HG02981 (cell line): ENCODE measurements around the gene PTPRN2.
A peak's percentile ranks its signal among the peaks of the same experiment; 100 is the strongest.

Experiments
- ATAC-seq: cut with Tn5 transposase; IDR thresholded peaks from one replicate; pipeline ENCODE4 v1.9.1; 2021; ENCODE audit warnings: mild to moderate bottlenecking, moderate library complexity; ENCODE audit not compliant: unreplicated experiment

PTPRN2 gene

DNA sequence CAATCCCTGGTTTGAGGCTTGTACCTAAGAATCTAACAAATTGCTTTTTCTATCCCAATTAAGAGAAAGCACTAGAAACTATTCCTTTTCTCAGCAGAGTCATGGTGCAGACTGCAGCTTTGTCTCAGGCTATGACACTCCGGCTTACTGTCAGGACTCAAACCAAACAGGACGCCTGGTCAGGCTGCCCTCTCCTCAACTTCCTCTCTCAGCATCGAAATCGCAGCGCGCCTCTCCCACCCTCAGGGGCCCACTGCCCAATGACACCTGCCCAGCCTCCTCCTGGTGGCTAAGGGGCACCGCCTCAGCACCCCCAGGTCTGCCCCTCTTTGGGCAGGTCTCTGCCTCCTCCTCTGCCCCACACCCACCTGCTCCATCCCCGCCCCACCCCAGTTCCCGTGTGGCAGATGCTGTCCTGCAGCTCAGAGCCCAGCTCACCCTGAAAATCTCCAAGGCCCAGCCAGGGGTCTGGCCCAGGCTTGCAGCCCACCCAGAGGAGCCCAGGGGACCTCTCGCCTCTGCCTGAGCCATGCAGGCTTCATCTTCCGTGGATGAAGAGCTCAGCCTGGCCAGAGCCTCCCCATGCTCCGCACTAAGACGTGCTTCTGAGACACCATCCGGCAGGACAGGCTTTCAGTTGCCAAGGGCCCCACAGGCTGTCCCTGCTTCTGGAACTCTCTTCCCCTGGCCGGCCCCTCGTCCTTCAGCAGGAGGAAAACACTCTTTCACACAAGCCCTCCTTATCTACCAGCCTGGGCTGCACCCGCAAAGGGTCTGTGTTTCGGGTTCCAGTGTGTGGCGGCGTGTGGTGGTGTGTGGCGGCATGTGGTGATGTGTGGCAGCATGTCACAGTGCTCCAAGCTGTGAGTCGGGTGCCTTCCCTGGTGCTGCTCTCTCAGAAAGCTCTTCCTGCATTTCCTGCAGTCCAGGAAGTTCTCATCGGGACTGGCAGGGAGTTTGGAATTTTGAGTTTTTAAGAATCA lies 16.4 kb upstream of the PTPRN2 start:
- no peak for ATAC-seq

DNA sequence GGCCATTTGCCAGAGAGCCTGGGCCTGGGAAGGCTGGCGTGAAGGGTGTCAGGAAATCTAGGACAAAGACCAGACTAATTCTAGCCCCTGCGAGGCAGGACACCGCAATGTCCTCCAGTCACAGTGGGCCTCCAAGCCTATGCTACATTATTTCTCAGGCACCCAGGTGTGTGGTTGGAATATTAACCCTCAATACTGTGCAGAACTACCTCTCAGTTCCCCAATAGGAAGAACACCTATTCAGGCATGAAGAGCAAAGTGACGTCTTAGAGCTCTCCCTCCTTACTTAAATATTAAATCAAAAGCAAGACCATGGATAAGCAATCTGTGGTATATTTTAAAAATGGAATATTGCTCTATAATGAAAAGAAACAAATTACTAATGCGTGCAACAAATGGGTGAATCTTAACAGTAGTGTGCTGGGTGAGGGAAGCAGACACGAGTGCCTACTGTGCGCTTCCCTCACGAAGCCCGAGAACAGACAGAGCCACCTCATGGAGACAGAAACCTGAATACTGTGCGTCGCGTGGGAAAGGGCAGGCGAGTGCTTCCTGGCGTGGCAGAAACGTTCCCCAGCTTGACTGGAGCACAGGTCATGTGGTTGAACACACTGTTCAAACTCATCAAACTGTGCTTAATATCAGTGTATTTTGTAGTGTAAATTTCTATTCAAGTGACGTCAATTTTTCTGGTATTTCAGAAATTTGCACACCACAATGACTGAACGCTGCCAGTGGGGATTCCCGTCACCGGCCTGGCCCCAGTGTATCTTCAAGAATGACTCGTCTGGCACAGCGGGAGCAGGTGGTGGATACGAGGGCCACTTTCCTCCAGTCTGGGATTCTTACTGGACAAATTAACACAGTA lies 15.5 kb upstream of the PTPRN2 start:
- ATAC-seq: peak; percentile 56

- ATAC-seq: no peak
These were observed 14.4 kb upstream of the PTPRN2 start for GRCh38 chr7:158602041-158602440.

DNA sequence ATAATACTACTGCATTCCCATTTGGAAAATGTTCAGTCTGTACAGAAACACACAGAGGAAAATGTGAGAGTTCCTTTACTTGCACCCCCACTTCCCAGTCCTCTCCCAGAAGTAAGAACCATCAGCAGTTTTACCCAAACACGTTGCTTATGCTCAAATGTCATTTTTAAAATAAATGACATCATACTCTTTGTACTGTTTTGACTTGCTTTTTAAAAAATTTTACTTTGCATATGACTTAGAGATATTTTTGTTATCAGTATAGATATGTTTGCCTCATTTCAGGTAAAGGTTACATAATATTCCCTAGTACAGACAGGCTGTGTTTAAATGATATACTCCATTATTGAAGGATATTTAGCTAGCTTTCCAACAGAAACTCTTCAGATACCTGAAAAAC lies 13.5 kb upstream of the PTPRN2 start:
- ATAC-seq: no peak

GRCh38 chr7:158596745-158597144 lies 9.1 kb upstream of the PTPRN2 start:
- ATAC-seq: no peak

DNA sequence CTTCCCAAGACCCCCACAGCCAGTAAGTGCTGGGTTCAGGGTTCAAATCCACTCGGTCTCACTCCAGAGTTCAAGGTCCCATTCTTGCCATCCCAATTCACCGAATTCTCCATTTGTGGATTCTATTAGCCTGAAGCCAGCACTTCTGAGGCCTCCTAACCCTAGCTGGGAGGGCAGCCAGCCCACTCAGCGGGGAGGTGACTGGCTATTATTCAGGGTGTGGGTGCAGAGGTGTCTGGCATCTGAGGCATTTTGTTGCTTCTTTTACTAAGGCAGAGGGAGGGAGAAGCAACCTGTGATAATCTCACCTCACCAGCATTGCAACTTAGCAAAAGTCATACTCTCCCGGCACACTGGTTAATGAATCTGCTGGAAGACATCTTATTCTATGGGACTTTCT lies 8.7 kb upstream of the PTPRN2 start:
- ATAC-seq: no peak

DNA sequence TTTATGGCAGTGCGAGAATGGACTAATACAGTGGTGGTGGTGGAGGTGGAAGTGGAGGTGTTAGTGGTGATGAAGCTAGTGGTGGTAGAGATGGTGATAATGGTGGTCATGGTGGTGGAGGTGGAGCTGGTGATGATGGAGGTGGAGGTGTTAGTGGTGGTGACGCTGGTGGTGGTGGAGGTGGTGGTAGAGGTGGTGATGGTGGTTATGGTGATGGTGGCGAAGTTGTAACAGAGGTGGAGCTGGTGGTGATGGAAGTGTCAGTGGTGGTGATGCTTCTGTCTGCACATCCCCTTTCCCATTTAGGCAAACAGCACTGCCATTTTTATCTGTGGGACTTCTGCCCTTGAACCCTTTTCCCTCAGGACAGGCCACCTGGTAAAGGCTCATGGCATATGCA lies 7.4 kb upstream of the PTPRN2 start:
- no peak for ATAC-seq

DNA sequence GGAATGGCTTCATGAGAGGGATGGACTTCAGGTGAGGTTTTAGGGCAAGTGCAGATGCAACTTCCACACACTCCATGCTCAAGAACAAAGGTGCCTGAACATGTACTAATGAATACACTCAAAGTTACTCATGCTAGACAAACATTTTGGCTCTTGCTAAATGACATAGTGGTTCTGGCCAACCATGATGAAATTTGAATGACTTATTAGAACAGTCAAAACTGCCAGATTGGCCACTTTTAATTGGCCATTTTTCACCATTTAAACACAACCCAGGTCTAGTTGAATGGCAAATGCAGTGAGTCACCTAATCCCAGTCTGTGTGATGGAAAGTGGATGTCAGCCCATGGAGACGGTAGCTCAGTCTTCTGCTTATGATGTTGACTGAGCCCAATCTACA lies 4.9 kb upstream of the PTPRN2 start:
- ATAC-seq: no peak

DNA sequence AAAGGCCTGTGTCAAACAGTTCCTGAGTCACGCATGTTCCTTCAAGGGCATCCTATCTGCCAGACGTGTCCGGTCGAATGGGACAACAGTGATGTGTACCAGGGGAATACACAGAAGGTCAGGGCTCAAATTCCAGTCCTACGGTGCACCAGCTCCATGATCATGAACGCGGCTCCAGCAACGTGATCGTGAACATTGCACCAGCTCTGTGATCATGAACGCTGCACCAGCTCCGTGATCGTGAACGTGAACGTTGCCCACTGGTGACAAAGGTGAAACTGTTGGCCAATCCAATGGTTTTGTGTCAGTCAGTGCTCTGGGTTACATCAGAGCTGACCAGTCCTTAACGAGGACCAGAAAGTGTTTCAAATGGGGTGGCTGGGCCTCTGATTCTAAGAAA lies 4.3 kb upstream of the PTPRN2 start:
- ATAC-seq: no peak

- ATAC-seq: no peak
These were observed 2.5 kb upstream of the PTPRN2 start for GRCh38 chr7:158590181-158590530.

GRCh38 chr7:158589653-158590052 lies 2.0 kb upstream of the PTPRN2 start:
- ATAC-seq: no peak

- no peak for ATAC-seq
These were observed 1.3 kb upstream of the PTPRN2 start for GRCh38 chr7:158588878-158589442.

GRCh38 chr7:158588085-158588877 lies 658 bp upstream of the PTPRN2 start:
- no peak for ATAC-seq

- no peak for ATAC-seq
These were observed 993 bp downstream of the PTPRN2 start for GRCh38 chr7:158586499-158587161.

DNA sequence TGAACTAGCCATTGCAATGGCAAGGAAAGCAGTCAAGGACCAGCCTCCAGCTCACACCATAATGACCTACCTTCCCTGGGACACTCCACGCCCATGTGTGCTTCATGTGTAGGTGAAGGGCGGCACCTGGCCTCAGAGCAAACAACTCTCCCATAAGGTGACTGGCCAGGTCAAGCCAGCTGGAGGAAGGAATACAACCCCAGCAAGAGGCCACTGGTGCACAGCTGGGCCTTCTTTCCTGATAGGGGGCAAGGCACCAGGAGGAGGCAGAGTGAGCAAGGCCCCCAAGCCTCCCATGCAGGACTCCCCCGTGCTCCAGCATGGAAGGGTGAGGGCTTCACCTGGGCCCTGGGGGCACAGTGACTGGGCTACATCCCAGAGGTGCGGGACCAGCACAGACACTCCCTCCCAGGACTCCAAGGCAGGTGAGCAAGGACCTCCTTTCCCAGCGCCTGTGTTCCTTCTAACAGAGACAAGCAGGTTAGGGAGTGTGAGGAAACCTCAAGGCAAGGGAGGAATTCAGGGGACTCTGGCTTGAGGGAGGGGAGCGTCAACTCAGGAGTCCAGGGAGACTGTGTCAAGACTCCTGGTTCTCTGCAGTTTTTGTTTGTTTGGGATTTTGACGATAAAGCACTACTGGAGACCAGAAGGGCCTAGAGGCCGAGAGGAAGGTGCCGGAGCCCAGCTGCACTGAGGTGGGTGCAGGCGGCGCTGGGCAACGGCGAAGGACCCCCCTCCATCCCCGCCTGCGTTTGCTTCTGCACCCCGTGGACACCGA lies 1.7 kb downstream of the PTPRN2 start:
- no peak for ATAC-seq

- no peak for ATAC-seq
These were observed 3.2 kb downstream of the PTPRN2 start for GRCh38 chr7:158584407-158584806.

GRCh38 chr7:158583810-158584209 lies 3.8 kb downstream of the PTPRN2 start:
- ATAC-seq: no peak

GRCh38 chr7:158583143-158583542 lies 4.5 kb downstream of the PTPRN2 start:
- no peak for ATAC-seq

GRCh38 chr7:158582089-158582456 lies 5.5 kb downstream of the PTPRN2 start:
- ATAC-seq: no peak
